Erythroblast (primary cell): Measurements from ENCODE around the gene OSBPL10.
A peak's percentile ranks its signal among the peaks of the same experiment; 100 is the strongest.

ENCODE experiments used
- DNase-seq, 2 experiments: peaks; one replicate each; lab custom pipeline; 2025; lab: John Stamatoyannopoulos, UW
- GATA1 ChIP-seq: IDR thresholded peaks from 2 replicates; pipeline ENCODE4 v1.6.1; 2011; ENCODE audit warnings: low read depth, mild to moderate bottlenecking, control low read depth, low read length, moderate library complexity
- POLR2A ChIP-seq: IDR thresholded peaks from 2 replicates; pipeline ENCODE4 v1.6.1; 2011; ENCODE audit warnings: mild to moderate bottlenecking, low read length

Gene OSBPL10

DNA sequence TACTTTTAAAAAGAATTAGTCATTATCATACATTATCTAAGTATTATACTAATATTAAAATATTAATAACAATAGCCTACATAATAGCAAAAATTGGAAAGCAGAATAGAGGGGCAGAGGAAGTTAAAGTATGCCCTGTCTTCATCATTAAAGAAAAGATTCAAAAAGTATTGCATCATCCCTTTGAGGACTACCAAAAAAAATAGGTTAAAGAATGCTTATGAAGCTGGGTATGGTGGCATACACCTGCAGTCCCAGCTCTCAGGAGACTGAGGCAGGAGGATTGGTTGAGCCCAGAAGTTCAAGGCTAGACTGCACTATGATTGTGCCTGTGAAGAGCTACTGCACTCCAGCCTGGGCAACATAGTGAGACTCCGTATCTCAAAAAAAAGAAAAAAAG lies 240.7 kb downstream of the OSBPL10 start:
- no peak for TF ChIP-seq GATA1
- TF ChIP-seq POLR2A, result no peak

GRCh38 chr3:31738412-31738811 lies 242.7 kb downstream of the OSBPL10 start:
- no peak for DNase-seq
- no peak for TF ChIP-seq GATA1
- TF ChIP-seq POLR2A, result no peak

More for the DNA sequence above, 240.7 kb downstream of the OSBPL10 start:
- no peak for DNase-seq

DNA sequence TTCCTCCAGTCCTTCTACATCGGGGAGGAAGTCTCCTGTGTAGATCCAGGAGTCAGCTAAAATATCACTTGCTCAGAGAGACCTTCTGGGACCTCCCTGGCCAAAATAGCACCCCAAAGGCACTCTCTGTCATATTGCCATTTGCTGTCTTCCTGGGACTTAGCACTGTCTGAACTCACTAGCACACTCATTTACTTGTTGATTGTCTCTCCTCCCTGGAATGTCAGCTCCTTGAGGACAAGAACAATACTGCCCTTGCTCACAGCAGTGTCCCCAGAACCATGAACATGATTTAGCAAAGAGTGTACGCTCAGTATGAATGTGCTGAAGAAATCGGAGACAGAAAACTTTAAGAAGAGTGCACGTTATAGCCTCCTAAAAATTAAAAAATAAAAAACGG lies 245.4 kb downstream of the OSBPL10 start:
- DNase-seq, result no peak
- TF ChIP-seq POLR2A (no peak), GATA1 (no peak)

- DNase-seq, result no peak
- no peak for TF ChIP-seq GATA1
- no peak for TF ChIP-seq POLR2A
Measured at GRCh38 chr3:31733234-31733667, 247.8 kb downstream of the OSBPL10 start.

DNA sequence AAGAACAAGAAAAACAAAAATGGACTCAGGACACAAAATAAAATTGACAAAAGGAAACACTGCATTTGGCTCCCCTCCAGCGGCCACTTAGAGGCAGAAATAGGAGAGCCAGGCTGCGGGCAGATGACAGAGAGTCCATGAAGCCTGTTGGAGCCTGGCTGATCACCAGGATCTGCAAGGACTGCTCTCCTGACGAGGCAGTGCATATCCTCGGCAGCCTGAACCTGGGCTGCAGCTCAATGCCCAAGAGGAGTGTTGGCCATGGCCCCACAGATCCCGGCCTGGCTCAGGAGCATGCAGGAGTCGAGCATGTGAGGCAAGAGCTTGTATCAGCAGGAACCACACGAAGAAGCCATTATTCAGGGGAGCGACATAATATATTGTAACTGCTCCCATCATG lies 248.5 kb downstream of the OSBPL10 start:
- TF ChIP-seq GATA1 (no peak), POLR2A (no peak)
- DNase-seq, result no peak

DNA sequence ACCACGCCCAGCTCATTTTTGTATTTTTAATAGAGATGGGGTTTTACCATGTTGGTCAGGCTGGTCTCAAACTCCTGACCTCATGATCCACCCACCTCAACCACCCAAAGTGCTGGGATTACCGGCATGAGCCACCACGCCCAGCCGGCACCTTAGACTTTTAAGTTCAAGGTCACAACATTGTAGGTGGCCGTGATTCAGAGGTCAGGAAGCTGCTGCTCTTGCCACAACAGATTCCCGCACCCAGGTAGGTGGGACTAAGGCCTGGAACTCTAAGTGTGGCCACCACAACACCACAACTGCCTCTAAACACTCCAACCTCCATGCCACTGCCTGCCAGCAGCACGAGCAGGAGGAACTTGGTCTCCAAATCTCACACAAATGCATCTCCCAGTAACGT lies 251.5 kb downstream of the OSBPL10 start:
- DNase-seq, result no peak
- no peak for TF ChIP-seq POLR2A
- no peak for TF ChIP-seq GATA1

DNA sequence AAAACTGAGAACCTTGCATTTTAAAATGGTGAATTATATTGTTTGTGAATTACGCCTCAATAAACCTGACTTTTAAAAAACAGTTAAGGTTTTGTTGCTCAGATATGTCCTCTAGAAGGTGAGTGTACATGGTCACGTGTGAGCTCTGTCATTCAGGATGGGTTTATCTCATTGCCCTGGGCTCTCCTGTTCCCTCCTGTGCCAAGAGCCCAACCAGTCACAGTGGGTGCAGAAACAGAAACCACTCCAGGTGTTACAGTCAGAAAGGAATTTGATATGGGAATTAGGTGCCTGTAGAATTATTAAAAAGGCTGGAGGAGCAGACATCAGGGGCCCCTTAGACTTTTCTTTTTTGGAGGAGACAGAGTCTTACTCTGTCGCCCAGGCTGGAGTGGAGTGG lies 252.0 kb downstream of the OSBPL10 start:
- TF ChIP-seq GATA1 (no peak), POLR2A (no peak)
- no peak for DNase-seq

DNA sequence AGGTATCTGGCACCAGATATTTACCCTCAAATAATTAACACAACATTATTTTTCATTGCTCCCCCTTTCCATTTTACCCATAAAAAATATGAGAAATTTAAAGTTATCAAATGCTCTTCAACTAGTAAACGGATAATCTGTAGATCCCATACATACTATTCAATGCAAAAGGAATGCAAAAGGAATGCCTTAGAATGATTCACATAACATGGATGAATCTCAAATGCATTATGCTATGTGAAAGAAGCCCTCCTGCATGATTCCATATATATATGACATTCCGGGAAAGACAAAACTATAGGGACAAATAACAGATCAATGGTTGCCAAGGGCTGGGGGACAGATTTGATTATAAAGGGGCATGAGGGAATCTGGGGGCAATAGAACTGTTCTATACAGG lies 252.7 kb downstream of the OSBPL10 start:
- TF ChIP-seq POLR2A (no peak), GATA1 (no peak)
- no peak for DNase-seq

DNA sequence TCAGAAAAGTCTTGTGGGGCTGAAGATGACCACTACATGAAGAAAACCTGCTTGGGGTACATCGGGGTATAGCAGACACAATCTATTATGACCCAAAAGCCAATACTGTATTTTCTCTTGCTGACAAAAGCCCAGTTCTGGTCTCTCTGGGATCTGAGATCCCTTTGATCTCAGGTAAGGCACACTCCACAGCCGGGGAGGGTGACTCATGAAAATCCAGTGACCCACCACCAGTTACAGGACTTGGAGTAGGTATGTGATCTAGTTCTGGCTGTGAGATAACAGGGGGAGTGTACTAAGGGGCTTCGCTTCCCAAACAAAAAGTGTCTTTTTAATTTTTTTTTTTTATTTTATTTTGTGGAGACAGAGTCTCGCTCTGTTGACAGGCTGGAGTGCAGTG lies 255.1 kb downstream of the OSBPL10 start:
- TF ChIP-seq POLR2A (no peak), GATA1 (no peak)

DNA sequence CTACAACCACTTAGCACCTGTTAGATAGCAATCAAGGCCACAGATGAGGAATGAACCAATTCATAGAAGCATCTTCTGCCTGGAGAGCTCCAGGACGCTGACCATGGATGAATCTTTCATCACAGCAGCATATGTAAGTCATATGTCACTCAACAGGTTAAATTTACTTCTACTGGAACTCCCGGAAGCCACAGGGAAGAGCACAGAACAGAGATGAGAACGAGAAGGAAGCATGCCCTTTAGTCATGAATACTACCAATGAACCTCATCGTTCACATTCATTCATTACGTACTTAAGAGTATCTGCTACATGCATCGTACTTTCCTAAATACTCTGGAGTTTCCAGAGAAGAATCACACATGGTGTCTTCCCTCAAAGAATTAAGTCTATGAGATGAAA lies 255.5 kb downstream of the OSBPL10 start:
- DNase-seq, result no peak
- no peak for TF ChIP-seq POLR2A
- TF ChIP-seq GATA1, result no peak

More for the DNA sequence above, 255.1 kb downstream of the OSBPL10 start:
- DNase-seq, result no peak

DNA sequence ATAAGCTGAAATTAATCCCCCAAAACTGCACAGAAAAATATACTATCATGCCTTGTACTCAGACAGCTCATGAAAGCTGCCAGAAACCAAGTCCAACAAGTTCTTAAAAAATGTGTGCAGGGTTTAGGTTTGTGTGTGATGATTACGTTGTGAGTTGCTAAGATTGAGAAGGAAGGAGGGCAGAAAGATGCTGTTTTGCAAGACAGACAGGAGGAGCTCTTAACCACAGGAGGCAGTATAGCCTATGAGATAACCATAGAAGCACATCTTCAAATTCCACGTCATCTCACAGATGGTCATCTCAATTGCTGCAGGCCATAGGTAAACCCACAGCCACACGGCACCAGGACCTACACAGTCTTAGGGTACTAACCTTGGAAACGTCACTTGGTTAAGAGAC lies 256.4 kb downstream of the OSBPL10 start:
- no peak for TF ChIP-seq POLR2A
- no peak for TF ChIP-seq GATA1
- peak; percentile 4 to 10 for DNase-seq

DNA sequence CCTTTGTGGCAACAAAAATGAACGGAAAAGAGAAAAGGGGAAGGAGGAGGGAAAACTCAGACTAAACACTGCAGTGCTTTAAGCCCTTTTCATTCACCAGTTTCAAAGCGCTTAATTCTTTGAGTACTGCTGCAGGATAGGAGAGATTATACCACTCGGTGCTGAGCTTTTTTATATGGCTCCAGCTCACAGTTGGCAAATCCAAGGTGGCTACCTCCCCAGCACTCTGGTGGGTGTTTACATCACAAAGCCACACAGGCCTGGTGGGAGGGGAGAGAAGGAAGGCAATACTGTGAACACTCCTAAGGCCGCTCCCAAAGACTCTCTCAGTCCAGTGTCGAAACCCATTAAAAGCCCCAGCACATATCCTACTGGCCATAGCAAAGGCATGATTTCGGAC lies 256.9 kb downstream of the OSBPL10 start:
- DNase-seq, result no peak
- TF ChIP-seq GATA1 (no peak), POLR2A (no peak)

GRCh38 chr3:31723701-31724100 lies 257.4 kb downstream of the OSBPL10 start:
- TF ChIP-seq GATA1, result no peak
- no peak for TF ChIP-seq POLR2A
- no peak for DNase-seq

- no peak for TF ChIP-seq POLR2A
Measured at GRCh38 chr3:31721676-31722075, 259.4 kb downstream of the OSBPL10 start.

DNA sequence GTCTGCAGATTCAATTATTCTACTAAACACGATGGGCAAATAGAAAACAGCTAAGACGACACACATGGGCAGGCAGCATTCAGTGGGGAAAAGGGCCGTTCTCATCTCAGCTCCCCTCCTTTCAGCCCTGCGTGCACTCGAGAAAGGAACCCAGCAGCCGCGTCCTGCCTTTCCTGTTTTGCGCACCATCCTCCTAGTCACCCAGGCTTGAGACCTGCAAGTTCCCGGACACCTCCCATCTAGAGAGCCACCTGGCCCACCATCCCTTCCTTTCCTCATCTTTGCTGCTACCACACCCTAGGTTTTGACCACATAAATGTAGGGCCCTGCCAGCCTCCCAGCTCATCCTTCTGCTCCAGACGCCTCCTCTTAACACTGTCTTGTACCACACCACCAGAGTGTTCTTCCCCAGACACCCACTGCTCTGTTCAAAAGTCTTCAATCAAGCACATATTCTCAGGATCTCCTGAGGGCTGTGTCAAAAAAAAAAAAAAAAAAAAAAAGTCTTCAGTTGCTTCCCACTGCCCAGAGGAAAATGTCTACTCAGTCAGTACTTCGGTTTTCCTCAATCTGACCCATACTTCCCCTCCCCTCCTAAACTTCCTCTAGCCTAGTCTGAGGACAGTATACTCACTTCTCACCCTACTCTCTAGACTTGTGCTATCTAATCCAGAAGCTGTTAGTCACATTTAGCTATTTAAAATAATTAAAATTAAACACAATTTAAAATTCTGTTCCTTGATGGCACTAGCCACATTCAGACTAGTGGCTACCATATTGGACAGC lies 266.4 kb downstream of the OSBPL10 start:
- no peak for TF ChIP-seq GATA1
- no peak for TF ChIP-seq POLR2A
- DNase-seq, result no peak

More at GRCh38 chr3:31721676-31722075, 259.4 kb downstream of the OSBPL10 start:
- no peak for DNase-seq
